Measurements from ENCODE around the gene RPL18.
"Not testable (repeated sequence)": the region's sequence is repeated elsewhere in the genome, so short reads cannot be mapped to it uniquely, and the experiment has no call there.

The RPL18 gene

GRCh38 chr19:48618916-48619691 lies at the start of gene RPL18, which contains the start of gene SPHK2:
RPL18 (minus strand) TSS chr19:48619178; CDS start chr19:48619143, 35 bp downstream.
SPHK2 (plus strand) TSS chr19:48619506; CDS start chr19:48620515, 1,009 bp downstream.
- peak; percentile 82 to 89 for DNase-seq (ENCODE audit: extremely low read depth in 1 of 2, low read depth in 1 of 2)

- DNase-seq (ENCODE audit: extremely low read depth in 1 of 2, low read depth in 1 of 2): no peak
Measured at GRCh38 chr19:48668761-48669160, 49.8 kb upstream of the RPL18 start.

- no peak for DNase-seq (ENCODE audit: extremely low read depth in 1 of 2, low read depth in 1 of 2)
Measured at GRCh38 chr19:48668332-48668731, 49.4 kb upstream of the RPL18 start.

GRCh38 chr19:48665786-48666185 lies 46.8 kb upstream of the RPL18 start:
- DNase-seq (ENCODE audit: extremely low read depth in 1 of 2, low read depth in 1 of 2): no peak

GRCh38 chr19:48664476-48664875 lies 45.5 kb upstream of the RPL18 start:
- DNase-seq (ENCODE audit: extremely low read depth in 1 of 2, low read depth in 1 of 2): no peak

- DNase-seq (ENCODE audit: extremely low read depth in 1 of 2, low read depth in 1 of 2): no peak
Measured at GRCh38 chr19:48663667-48664066, 44.7 kb upstream of the RPL18 start.

GRCh38 chr19:48661711-48662090 lies 42.7 kb upstream of the RPL18 start:
- DNase-seq (ENCODE audit: extremely low read depth in 1 of 2, low read depth in 1 of 2): no peak

GRCh38 chr19:48660852-48661710 lies 42.1 kb upstream of the RPL18 start:
- peak; percentile 53 to 58 for DNase-seq (ENCODE audit: extremely low read depth in 1 of 2, low read depth in 1 of 2)

GRCh38 chr19:48659768-48660167 lies 40.8 kb upstream of the RPL18 start:
- DNase-seq (ENCODE audit: extremely low read depth in 1 of 2, low read depth in 1 of 2): no peak

GRCh38 chr19:48658483-48658882 lies 39.5 kb upstream of the RPL18 start:
- no peak for DNase-seq (ENCODE audit: extremely low read depth in 1 of 2, low read depth in 1 of 2)

GRCh38 chr19:48657828-48658227 lies 38.9 kb upstream of the RPL18 start:
- DNase-seq (ENCODE audit: extremely low read depth in 1 of 2, low read depth in 1 of 2): not testable (repeated sequence)

GRCh38 chr19:48656840-48657474 lies 38.0 kb upstream of the RPL18 start:
- DNase-seq (ENCODE audit: extremely low read depth in 1 of 2, low read depth in 1 of 2): no peak

GRCh38 chr19:48654299-48655059 lies 35.5 kb upstream of the RPL18 start:
- no peak for DNase-seq (ENCODE audit: extremely low read depth in 1 of 2, low read depth in 1 of 2)

- no peak for DNase-seq (ENCODE audit: extremely low read depth in 1 of 2, low read depth in 1 of 2)
Measured at GRCh38 chr19:48651683-48652048, 32.7 kb upstream of the RPL18 start.

GRCh38 chr19:48650974-48651682 lies 32.1 kb upstream of the RPL18 start:
- no peak for DNase-seq (ENCODE audit: extremely low read depth in 1 of 2, low read depth in 1 of 2)

- DNase-seq (ENCODE audit: extremely low read depth in 1 of 2, low read depth in 1 of 2): no peak
Measured at GRCh38 chr19:48648134-48648533, 29.2 kb upstream of the RPL18 start.

GRCh38 chr19:48646722-48647216 lies 27.8 kb upstream of the RPL18 start:
- DNase-seq (ENCODE audit: extremely low read depth in 1 of 2, low read depth in 1 of 2): no peak

GRCh38 chr19:48646001-48646721 lies 27.2 kb upstream of the RPL18 start, which contains the start of gene CA11:
CA11 (minus strand) TSS chr19:48646187; CDS start chr19:48645632, 555 bp downstream.
- peak; percentile 82 for DNase-seq (ENCODE audit: extremely low read depth in 1 of 2, low read depth in 1 of 2)

- DNase-seq (ENCODE audit: extremely low read depth in 1 of 2, low read depth in 1 of 2): no peak
Measured at GRCh38 chr19:48645620-48646000, 26.6 kb upstream of the RPL18 start.

All from activated CD8-positive, alpha-beta memory T cell treated with anti-CD3 and anti-CD28 coated beads for 1 hour (primary cell).